ENCODE data around the gene OXSM.

GRCh38 chr3:25747033-25747432, 42.9 kb upstream of the OXSM start:
- no peak for TF ChIP-seq CTCF (optimal IDR thresholded peaks at IDR 0.05 in 1 of 3, IDR thresholded peaks at IDR 0.05 in 1 of 3, conservative IDR thresholded peaks at IDR 0.05 in 1 of 3; ENCODE audit: extremely low read depth in 1 of 3, insufficient read depth in 2 of 3, low read length in 3 of 3)
- no peak for TF ChIP-seq EZH2 (IDR thresholded peaks at IDR 0.05; ENCODE audit: low read length)

Data from keratinocyte (primary cell).